HG03469 (cell line): ENCODE data around the gene MTMR3.

Experiments used
- ATAC-seq: cut with Tn5 transposase; IDR thresholded peaks from one replicate; pipeline ENCODE4 v1.9.1; 2021; ENCODE audit warnings: mild to moderate bottlenecking, moderate library complexity, moderate number of reproducible peaks; ENCODE audit not compliant: unreplicated experiment

The MTMR3 gene

DNA sequence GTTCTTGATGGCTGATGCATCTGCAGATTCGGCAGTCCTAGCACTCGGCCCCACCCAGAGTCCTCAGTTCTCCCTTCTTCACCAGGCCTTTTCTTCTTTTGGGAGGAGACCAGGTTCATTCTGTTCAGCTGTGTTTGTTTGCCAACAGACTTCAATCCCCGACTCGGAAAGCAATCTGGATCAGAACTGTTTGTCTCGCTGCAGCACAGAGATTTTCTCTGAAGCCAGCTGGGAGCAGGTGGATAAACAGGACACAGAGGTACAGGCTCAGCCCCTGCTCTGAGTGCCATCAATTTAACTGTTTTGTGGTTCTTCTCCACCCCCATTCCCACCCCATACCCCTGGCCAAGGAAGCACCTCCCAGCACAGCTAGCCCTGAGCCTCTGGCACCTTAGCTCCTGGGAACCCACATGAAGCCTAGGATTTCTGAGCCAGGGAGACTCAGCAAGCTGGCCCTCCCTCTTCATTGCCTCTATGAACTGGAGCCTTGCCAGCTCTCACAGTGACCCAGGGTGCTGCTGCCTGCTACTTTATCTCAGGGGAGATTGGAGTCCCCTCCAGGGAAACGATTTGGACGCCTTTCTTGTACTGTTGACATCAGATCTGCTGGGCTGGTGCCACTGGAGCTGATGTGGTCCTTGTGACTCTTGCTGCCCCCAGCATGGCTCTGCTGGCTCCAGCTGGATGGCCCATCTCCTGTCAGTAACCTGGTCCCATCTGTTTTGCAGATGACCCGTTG is 139.1 kb downstream of the MTMR3 start:
- no peak for ATAC-seq

DNA sequence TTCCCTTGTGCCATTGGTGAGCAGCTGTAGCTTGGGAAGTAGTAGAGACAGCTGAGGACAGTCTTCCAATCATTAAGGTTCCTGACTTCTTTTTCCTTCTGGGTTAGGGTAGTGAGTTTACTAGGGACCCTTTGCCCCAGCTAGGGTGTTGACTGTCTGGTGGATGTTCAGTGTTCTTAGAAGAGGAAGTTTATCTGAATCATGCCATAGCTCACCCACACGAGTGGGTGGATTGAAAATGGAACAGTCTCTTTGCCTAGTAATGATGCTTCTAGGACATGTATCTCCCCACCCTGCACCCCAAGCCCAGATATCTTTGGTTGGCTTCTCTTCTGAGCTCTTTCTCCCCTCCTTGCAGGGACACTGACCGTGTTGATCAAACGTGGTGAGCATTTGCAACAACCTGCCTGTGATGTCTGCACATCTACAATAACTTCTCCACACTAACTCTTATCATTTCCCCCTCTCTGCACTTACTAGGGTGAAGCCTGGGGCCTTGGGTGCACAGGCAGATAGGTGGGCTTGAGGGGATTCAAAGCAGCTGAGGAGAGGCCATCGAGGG is 140.2 kb downstream of the MTMR3 start:
- no peak for ATAC-seq

DNA sequence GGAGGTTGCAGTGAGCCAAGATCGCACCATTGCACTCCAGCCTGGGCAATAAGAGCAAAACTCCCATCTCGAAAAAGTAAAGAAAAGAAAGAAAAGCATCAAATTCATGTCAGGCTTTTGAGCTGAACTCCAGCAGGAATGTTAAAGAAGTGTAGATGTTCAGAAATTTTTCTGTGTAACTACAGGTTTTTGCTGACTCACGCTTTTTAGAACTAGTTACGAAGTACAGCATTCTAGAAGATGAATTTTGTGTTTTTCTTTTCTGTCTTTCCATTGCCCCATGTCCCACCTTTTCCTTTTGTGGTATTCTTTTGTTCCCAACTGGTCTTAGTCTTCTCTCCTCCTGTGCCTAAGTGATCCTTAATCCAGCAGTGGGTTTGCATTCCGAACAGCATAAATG is 141.3 kb downstream of the MTMR3 start:
- ATAC-seq = no peak

DNA sequence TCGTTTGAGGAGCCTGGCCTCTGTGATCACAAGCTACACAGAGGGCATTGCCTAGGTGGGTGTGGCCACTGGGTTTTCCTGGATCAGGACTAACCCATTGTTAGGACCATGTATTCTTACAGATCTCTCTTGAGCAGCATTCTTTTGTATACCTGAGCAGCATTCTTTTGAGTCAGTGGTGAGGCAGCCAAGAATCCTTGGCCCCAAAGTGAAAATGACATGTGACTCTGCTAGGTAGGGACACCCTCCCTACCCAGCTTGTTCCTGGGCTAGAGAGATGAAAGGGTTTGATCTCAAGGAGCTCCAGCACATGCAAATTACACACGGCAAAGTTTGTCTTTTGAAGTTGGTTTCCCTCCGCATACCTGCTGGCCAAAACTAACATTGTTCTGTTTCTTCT is 142.2 kb downstream of the MTMR3 start:
- ATAC-seq = no peak

DNA sequence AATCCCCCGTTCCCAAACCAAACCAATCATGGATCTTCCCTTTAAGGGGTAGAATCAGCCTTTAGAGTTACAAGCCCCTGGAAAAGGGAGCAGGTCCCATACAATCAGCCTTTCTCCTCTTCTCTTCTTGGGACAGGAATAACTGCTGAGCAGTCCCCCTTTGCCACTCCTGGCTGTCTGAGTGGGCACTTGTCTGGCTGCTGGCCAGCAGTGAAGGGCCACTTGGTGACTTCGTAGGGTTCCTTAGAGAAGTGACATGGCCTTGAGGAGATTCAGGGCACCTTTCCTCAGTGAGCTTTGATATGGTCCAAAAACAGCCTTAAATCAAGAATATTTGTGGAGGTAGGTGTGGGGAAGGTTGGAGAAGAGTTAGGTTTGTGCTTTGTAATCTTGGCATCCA is 143.8 kb downstream of the MTMR3 start:
- no peak for ATAC-seq

DNA sequence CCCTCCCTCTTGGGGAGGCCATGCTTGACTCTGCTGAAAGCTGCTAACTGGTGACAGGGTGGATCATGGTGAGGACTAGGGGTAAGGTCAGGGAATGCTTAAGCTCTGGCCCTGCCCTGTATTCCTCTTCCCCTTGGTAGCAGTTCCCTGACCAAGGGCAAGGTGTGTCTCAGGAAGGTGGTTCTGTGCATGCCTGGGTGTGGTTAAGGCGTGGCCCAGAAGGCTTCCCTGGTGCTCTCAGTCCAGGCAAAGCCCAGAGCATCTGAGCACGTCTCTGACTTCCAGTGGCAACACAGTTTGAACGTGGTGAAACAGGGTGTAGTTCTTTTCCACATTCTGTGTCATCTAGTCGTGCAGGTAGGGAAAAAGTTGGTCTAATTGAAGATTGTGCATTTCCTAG is 144.2 kb downstream of the MTMR3 start:
- ATAC-seq = no peak

DNA sequence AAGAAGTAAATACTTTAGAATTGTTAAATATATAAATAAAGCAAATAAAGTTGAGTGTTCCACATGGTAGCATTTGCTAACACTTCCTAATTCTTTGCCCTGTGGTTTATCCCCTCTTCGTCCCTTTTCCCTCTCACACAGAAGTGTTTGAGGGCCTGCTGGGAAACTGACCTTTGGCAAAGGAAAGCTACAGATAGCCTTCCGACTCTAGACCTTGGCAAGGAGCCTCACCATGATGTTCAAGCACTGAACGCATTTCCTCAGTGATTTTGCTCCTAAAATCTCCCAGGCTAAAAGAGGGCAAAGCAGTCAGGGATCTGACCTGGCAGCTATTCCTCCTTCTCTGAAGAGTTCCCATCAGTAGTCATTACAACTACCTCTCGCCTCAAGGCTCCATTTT is 144.8 kb downstream of the MTMR3 start:
- ATAC-seq = no peak

DNA sequence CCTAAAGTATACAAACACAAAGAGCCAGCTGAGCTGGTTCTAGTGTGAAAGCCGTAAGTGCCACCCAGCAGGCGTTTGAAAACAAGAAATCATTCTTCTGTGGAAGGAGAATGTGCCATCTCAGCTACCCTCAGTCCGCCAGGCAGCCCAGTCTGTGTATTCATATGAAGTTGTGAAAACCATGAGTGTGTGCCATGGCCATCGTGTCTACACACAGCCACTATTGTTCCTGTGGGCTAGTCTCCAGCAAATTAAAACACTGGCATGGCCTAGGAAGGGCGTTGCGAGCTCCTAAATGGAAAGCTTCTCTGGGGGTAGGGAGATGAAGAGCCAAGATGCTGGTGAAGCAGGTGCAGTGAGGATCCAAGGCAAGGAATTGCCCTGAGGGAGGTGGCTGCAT is 145.8 kb downstream of the MTMR3 start:
- ATAC-seq = no peak

DNA sequence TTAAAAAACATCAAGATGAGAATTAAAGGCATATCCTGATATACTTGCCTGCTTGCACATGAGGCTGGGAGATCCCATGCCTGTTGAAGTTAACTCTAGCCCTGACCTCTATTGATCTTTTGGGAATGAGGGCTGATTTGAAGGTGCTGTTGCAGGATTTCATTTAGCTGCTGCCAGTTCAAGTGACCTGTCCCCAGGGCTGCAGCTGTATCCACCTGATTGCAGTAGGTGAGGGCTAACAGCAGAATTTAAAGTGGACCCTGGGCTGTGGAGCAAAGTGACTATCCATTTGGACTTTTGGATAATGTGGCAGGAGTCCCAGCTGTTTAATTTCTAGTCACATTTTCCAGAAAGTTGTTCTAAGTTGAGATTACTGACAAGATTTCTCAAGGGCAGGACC is 146.5 kb downstream of the MTMR3 start:
- no peak for ATAC-seq

DNA sequence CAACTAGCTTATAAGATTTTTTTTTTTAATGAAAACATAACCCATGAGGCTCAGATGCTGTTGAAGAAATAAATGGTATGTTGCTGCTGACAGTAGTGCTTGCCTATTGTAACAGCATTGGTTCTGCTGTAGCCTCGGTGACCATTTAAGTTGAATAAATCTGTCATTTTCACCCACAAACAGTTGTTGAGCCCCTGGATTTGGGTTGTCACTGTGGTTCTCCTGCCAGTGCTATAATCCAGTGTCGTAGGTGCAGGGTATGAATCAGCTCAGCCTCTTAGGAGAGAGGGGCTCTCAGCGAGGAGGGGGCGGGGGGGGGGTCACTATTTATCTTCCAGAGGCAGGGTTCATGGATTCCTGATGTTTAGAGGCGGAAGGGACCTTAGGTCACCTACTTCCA is 147.4 kb downstream of the MTMR3 start:
- ATAC-seq = no peak

DNA sequence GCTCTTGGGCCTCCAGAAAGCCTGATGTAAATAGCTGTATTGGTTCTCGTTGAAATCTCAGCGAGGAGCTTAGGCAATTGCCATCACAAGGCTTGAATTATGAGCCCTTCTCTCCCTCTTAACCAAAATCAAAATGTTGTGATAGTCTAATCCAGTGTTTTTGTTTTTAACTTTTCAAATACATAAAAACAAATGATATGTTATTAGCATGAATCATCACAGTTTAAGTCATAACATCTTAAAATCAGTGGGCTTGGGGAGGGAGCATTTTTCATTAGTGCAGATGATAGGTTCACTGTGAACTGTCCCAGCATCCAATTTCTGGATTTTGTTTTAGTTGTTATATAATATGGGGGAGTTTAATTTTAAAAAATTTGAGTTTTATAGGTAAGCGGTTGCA is 148.4 kb downstream of the MTMR3 start:
- no peak for ATAC-seq

DNA sequence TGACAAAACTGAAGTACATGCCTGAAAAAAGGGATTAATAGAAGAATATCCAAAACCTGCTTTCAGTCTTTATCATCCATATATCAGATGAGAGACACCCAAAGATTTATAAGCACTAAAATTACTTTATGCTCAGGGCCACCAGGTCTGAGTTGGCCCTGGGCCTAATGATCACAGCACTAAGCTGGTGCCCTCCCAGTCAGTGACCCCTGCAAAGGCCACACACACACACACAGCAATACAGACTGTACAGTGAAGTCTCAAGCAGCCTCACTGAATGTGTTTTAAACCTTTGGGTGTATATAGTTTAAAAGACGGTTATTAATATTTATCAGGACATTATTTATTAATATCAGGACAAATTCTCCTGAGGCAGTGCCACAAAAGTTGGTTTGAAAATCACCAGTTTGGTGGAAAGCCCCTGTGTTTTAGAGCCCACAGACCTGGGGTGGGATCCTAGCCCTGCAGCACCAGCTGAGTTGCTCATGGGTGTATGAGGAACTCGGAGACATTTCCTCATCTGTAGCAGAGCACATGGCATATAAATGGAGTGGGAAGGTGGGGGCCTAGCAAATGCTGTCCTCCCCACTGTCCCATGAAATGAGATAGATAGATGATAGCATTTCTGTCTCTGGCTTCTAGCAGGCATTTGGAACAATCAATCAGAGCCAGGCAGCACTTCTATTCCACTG is 148.9 kb downstream of the MTMR3 start:
- ATAC-seq = no peak

DNA sequence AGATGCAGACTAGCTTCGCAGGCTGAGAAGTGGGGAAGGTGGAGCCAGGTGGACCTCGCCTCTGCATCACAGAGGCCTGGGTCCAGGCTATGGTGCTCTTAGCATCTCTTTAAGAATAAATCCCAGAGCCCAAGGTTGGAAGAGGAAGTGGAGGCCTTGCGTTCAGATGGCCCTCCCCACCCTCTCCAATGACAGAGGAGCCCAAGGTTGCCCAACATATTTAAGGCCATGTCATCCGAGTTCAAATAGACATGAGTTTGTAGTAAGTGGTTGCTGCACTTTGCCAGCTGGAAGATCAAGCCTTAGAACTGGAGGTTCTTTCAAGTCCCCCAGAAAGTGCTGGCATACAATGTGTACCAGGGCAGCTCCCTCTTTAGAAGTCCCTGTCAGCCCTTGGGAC is 150.2 kb downstream of the MTMR3 start:
- no peak for ATAC-seq

DNA sequence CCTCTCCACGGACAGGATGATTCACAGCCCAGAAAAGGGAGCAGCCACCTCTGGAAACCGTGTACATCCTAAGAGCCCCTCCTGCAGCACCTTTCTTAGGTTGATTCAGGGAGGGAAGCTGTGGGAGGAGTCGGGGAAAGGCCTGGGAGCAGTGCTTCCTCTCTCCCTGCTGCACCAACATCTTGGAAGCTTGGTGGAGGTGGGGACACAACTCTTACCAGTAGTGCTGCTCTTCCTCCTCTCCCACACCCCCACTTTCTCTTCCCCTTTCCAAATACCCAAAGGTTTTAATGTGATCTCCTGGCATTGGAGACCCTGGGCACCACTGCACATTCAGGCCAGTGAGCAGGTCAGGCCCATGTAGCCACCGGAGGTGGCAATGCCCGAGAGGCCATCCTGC is 150.9 kb downstream of the MTMR3 start:
- ATAC-seq = no peak

DNA sequence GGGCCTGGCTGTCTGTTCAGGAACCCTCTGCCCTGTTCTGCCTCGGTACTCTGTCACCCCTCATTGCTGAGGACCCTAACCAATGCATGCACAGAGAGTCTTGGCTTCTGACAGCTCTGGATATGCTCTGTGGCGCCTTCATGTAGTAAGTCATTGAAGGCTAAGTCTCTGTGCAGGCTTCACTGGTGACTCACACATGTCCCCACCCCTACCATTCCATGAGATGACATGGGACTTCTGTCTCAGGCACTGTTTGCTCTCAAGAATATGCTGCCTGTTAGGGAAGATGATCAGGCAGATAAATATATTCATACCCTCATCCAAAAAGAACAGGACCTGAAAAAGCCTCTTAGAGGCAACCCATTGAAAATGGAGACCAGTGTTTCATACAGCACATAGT is 153.7 kb downstream of the MTMR3 start:
- ATAC-seq = no peak

DNA sequence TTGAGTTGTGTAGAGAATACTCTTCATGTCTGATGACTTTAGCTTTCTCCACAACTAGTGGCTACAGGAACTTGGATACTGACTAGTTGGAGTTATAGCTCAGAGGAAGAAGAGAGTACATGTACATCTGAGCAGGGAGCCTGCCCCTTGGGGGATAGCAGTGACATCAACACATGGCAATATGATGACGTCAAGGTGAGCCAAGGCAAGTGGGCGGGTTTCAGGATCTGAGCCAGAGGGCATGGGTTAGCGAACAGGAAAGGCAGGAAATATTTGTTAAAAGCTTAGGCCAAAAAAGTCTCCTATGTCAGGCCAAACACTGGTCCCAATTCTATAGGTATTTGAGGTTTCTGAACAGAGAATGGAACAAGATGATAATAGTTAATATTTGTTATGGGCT is 155.2 kb downstream of the MTMR3 start:
- no peak for ATAC-seq

DNA sequence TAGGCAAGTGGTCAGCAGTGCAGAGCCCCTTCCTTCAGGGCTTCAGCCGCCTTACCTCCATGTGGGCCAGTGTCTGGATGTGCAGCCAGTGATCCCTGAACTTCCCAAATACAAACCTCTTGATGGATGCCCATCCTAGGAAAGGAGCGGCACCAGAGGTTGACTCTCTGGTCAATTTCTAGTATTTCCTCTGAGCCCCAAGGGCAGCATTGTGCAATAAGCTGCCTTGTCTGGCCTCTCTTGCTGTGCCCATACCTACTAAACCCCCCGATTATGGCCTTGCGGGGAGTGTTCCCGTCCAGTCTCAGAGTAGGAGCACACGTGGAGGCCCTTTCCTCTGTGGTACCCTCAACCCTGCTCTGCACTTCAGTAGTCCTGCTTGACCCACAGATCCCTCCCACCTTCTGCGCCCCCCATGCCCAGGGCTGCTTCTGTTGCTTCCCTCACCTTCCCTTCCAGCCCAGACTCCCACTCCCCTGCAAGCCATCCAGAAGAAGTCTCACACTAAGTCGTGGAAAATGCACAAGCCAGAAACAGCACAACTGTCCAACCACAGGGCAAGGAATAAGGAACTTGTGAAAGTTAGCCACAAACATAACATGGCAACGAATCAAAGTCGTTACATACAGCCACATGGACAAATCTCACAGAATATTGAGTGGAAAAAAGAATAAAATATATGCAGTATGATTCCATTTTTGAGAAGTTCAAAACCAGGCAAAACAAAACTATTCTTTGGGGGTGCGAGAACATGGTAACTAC is 157.7 kb downstream of the MTMR3 start:
- ATAC-seq = no peak

DNA sequence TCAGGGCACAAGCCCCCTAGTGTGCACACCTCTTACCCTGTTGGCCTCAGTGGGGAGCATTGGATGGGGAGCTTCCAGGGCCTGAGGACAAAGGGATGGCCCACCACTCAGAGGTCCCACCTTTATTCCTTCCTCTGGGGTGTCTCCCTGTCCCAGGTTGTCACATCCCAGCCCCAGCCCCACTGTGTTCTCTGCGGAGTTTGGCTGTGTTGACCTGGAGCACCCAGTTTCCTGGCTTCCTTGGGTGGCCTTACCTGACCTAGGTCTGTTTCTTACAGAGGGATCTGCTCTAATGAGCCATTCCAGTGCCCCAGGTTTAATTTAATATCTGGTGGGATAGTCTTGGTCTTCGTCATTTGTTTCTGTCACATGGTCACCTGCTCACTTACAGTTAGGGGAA is 158.5 kb downstream of the MTMR3 start:
- ATAC-seq = no peak

DNA sequence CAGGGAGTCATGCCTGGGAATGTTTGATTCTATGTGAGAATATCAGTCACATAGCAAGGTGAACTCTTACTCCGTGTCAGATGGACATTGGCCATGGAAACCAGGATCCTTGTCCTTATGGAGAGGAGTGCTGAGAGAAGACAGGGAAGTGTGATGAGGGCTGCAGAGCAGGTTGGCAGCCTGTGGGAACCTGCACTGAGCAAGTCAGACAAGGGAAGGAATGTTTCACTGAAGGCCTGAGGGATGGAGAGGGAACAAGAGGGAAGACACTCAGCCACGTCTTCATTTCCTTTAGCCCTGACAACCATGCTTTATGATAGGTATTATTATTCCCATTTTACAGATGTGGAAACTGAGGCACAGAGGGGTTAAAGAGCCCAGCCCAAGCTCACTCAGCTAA is 158.9 kb downstream of the MTMR3 start:
- ATAC-seq = no peak

DNA sequence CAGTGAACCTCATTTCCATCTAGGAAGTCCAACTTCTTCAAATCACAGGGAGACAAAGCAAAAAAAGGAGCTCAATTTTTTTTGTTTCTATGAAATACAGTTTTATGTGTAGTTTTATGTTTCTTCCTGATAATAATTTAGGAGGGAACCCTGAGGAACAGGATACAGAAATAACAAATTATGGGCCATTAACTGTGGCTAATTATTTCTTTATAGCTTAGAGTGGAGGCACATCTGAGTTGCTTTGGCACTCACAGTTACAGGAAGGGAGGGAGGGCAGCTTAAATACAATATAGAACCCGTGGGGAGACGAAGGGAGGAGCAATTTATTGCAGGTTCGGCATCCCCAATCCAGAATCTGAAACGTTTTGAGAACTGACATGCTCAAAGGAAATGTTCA is 160.2 kb downstream of the MTMR3 start:
- no peak for ATAC-seq

DNA sequence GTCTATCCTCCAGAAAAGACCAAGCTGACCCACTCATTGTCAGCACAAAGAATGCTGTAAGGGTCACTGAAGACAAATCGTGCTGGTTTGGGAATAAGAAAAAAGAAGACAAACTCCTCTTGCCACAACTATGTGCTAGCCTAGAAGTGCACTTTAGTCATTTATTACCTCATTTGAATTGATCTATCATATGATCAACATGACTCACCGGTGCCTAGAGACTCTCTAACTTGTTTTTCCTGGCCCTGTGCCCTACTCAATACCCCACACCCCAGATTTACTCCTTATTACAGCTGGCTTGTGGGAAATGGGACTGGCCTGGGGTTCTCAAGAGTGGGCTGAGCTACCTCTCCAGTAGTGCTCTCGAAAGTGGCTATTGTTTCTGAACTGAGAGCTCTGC is 161.4 kb downstream of the MTMR3 start:
- no peak for ATAC-seq
